Kidney capillary endothelial cell (primary cell): ENCODE data around the gene LRBA.
"Not testable (repeated sequence)": the region's sequence is repeated elsewhere in the genome, so short reads cannot be mapped to it uniquely, and the experiment has no call there.

Experiments used
- DNase-seq: peaks from one replicate; pipeline ENCODE4 v3.0.0-alpha.2; 2018; ENCODE audit warnings: low spot score

LRBA gene

DNA sequence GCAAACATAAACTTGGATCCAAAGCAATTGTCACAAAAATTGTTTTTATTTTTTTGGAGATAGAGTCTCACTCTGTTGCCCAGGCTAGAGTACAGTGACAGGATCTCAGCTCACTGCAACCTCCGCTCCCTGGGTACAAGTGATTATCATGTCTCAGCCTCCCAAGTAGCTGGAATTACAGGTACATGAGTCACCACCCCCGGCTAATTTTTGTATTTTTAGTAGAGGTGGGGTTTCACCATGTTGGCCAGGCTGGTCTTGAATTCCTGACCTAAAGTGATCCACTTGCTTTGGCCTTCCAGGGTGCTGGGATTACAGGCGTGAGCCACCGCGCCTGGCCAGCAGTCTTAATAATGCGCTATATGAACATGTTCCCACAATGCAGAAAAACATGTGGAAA is 272.2 kb downstream of the LRBA start:
- DNase-seq: not testable (repeated sequence)

DNA sequence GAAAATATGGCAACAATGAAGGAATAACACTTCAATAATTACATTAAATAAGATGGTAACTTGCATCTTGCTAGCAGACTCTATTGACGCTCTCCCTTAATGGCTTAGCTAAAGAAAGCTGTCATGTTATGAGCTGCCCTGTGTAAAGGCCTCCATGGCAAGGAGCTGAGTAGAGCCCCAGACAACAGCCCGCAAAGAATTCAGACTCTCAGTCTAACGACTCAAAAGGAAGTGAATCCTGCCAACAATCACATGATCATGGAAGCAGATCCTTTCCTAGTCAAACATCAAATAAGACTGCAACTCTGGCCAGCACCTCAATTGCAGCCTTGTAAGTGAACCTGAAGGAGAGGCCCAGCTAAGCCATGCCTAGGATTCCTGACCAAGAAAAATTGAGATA is 275.5 kb downstream of the LRBA start:
- DNase-seq: no peak

DNA sequence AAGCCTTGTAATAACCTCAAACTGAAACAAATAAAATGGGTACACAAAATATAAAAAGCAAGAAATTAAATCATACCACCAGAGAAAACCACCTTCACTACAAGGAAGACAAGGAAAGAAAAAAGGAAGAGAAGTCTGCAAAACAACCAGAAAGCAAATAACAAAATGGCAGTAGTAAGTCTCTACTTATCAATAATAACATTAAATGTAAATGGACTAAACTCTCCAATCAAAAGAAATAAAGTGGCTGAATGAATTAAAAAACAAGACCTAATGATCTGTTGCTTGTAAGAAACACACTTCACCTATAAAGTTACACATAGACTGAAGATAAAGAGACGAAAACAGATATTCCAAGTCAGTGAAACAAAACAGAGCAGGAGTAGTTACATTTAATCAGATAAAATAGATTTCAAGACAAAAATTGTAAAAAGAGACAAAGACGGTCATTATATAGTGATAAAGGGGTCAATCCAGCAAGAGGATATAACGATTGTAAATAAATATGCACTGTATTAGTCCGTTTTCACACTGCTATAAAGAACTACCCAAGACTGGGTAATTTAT is 289.0 kb downstream of the LRBA start:
- no peak for DNase-seq

DNA sequence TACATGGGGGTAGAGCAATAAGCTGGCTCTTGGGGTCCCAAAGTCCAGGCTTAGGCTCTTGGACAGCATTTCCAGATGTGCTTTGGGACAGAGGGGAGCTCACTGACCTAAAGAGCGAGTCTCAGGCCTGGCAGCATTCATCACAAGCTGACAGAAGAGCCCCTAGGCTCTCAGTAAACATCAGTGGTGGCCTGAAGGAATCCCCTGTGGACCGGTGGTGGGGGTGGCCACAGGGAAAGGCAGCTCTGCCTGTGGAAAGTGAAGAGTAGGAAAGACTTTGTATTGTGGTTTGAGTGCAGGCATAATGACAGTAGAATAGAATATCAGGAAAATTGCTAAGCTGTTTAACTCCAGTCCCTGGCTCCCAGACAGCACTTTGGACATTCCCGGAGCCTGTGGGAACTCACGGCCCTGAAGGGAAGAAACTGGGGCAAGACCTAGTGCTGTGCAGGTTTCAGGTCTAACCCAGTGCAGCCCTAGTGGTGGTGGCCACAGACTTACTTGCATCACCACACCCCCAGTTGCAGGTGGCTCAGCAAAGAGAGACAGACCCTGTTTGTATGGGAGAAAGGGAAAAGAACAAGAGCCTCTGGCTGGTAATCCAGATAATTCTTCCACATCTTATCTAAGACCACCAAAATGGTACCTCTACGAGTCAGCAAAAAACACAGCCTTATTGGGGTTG is 291.2 kb downstream of the LRBA start:
- DNase-seq: no peak

DNA sequence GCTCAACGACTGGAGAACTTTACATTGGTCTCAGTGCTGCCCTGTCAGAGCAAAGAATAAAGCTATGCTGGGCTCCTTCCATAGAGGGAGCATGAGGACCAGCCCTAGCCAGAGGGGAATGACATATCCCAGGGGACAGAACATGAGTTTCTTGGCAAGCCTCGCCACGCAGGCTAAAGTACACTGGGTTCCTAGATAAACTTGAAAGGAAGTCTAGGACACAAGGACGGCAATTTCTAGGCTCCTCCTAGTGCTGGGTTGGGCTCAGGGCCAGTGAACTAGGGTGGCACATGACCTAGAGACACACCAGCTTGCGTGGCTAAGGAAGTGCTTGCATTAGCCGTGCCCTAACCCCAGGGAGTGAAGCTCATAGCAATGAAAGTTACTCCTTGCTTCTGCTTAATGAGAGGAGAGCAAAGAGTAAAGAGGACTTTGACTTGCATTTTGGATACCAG is 292.1 kb downstream of the LRBA start:
- no peak for DNase-seq

DNA sequence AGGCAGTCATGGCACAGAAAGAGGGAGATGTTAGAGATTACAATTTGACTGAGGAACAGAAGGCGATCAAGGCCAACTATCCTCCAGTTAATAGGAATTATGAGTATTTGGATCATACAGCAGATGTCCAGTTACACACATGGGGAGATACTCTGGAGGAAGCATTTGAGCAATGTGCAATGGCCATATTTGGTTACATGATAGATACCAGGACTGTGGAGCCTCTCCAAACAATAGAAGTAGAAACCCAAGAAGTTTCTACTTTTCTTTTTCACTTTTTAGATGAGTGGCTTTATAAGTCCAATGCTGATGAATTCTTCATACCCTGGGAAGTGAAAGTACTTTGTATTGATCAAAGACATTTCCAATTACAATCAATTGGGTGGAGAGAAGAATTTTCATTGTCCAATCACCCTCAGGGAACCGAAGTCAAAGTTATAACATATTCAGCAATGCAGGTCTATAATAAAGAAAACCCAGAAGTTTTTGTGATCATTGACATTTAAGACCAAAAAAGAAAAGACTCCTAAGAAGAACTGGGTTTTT is 294.0 kb downstream of the LRBA start:
- no peak for DNase-seq

DNA sequence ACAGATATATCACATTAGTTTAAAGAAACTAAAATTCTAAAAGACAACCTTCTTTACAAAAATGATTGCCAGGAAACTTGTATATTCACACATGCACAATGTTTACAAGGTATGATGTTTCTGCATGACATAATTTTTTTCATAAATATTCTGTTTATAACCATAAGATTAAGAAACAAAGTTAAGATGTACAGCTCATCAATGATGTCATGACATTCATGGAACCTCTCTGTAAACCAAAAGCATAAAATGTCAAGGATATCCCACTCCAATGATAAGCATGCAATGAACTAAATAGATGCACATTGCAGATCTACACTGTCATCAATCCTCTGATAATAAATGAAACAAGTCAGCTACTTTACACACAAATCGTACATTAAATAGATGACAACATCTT is 297.1 kb downstream of the LRBA start:
- no peak for DNase-seq

DNA sequence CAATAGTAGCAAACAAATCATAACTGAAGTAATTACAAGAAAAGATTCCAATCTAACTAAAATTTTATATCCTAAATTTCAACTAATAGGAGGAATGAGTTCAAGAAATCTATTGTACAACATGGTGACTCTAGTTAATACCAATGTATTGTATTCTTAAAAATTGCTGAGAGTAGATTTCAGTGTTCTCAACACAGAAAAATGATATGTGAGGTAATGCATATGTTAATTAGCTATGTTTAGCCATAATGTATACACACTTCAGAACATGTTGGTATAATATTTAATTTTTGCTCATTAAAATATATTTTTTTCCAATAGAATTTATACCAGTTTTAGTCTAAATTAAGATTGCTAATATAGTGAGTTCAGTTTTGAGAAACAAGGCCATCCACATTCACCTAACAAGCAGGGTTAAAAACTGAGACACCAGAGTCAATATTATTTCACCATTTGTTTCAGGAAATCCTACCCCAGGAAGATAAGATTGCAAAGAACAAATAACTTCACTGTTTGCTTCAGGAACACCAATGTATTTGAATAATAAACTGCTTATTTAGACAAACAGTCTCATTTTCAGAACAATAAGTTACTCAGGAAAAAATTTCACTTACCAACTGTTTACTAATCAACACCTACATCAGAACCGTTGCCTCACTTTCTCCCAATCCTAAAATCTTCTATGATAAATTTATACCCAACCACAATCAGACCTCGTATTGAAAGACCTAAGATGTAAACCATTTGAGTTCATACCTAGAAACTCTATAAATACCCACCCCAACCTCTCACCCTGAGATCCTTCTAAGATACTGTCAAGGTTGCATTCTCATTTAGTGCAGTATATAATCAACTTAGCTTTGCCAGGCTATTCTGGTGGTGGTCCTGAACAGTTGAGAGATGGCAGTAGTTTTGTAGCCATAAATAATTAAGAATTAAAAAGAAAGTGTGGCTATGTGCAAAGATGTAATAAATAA is 300.3 kb downstream of the LRBA start:
- no peak for DNase-seq

DNA sequence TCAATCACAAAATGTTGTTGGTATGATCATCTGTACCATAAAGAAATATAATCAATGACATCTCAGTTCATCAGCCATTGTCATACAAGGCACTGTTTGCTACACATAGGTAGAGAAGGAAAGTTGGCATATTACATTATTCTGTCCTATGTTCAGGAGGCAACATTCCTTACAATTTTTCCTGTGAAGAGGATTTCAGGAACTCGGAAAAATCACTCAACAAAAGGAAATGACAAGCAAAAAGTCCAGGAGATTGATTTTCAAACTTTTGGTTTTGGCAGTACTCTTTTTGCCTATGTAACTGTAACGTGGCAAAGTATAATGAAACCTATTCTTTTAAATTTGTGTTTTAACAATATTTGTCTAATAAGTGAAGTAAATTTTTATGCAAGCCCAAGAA is 301.8 kb downstream of the LRBA start:
- DNase-seq: no peak

DNA sequence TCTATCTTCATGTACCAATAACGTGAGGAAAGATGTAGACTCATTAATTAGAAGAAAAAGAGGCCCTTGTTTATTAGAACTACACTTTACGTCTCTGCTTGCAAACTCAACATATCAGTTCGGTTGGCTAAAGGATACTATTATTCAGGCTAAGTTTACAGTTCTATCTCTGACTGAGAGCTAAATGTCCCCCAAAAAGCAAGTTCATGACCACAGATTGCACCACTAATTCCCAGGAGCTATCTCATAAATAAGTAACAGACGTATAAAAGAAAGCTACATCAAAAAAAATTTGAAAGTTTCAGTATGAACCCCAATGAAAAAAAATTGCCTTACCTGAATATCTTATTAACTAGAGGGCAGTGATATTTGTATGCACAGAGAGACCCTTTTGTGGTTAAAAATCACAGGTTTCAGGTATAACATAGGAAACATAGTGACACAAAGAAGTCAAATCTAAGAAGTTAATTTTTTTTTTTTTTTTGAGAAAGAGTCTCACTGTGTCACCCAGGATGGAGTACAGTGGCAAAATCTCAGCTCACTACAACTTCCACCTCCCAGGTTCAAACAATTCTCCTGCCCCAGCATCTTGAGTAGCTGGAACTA is 304.2 kb downstream of the LRBA start:
- DNase-seq: no peak

DNA sequence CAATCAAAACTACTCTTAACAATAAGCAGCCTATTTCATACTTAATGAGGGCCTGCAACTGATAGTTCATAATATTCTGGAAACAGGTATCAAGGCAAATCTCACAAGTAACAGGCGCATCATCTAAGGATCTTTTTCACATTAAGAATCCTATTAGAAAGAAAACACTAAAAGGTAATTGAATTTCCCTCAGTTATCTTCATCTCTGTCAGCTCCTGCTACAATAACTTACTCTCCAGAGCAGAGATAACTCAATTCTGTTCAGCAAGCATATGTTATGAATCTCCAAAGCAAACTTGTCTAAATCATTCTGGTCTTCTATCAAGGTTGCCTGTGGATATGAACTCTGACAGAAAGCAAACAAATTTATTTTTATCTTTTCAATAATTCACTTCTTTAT is 307.1 kb downstream of the LRBA start:
- no peak for DNase-seq

DNA sequence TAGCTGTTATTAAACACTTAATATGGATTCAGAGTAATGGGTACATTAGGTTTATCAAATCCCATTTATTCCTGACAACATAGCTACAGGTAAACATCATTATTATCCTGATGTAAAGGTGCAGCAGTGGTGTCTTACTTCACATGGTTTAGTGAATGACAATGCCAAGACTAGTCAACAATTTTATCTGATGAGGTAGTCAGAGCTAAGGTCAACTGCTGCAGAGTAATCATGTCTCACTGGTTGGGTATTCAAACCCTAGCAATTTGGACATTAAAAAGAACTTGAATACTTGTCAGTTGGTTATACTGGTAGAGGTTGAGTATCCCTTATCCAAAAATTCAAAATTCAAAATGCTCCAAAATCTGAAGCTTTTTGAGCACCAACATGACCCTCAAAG is 315.5 kb downstream of the LRBA start:
- no peak for DNase-seq

DNA sequence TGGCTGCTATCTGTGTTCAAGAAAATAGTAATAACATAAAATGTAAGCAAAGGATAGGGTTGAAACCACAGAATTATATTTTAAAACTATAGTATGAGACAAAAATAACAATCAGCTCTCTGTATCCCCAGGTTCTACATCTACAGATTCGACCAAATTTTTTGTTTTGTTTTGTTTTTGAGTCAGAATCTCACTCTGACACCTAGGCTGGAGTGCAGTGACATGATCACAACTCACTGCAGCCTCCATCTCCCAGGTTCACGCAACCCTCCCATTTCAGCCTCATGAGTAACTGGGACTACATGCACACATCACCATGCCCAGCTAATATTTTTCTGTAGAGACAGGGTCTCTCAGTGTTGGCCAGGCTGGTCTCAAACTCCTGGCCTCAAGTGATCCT is 319.9 kb downstream of the LRBA start:
- no peak for DNase-seq

DNA sequence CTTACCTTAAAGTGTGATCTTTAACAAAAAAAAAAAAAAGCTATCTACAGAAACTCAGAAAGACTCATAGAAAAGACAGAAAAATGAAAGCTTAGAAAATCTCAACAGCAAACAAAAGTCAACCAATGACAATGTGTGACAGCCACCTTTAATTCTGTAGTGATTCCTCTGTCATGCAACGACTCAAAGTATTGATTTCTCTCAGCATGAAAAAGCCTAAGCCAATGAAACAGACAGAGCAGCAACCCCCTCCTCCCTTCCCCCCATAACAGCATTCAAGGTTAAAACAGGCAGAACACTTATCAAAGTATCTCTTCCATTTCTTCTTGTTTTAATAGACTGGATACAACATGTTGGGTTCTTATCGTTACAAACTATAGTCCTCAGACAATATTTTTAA is 320.6 kb downstream of the LRBA start:
- no peak for DNase-seq

DNA sequence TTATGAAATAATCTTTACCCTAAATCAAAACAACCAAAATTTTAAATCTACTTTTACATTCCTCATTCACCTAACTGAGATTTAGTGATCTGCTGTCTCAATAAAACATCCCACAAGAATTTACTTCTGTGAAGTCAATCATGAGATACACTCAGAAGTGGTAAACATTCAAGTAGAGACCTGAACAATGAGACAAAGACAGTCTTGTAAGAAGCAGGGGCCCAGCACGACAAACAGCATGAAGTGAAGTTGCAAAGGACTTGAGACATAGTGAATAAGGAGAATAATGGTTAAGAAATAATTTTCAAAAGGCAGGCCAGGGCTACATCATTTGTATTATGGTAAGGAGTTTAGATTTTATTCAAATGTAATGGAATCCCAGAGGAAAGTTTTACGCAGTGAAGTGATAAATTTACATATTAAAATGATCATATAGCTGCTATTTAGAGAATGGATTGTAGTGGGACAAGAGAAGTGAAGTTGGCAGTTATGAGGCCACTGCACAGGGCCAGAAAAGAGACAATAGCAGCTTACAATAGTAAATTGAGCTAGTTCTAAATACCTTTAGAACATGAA is 331.2 kb downstream of the LRBA start:
- no peak for DNase-seq

DNA sequence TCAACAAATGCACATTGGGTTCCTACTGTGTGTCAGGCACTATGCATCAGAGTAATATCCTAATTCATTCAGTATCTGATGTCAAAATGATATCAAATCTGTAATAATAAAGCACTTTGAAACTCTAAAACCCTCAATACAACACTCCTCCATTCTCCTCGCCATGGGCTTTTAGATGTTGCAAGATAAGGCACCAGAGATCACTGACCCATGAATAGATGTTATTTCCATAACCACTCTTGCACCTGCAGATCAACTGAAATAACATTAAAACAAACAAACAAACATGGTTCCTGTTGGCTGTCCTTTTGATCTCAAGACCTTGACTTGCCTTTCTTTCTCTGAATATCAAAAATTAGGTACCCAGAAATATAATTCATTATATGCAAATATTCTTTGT is 333.0 kb downstream of the LRBA start:
- no peak for DNase-seq

DNA sequence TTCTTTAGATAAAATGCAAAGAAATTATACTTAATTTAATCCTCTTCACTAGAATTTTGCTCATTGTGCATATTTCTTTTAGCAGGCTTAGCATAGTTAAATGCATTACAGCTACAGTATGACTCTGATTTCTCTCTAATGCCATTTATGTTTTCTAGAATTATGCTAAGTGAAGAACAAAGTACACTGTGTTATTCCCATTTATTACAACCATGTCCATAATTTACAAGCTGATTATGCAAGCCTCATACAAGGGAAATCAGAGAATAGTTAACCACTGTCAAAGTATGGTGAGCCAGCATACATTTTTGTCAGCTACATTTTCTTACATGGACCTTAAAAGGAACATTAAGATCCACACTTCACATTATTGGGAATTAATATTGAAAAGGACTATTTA is 334.0 kb downstream of the LRBA start:
- DNase-seq: no peak

DNA sequence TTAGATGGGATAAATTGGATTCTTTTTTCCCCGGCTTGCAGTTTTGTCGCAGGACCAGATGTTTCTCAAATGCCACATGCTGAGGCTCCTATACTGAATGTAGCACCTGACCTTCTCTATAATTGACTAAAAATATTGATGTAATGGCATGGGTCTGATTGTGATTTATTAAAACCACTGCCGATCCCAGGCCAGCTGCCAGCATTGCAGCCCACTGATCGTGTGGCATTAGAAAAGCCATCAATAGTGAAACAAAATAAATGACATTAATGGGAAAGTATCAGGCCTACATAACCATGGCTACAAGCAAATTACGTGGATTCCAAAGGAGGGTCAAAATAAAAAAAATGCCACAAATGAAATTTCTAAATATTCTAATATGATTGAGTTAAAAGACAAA is 334.4 kb downstream of the LRBA start:
- DNase-seq: no peak

DNA sequence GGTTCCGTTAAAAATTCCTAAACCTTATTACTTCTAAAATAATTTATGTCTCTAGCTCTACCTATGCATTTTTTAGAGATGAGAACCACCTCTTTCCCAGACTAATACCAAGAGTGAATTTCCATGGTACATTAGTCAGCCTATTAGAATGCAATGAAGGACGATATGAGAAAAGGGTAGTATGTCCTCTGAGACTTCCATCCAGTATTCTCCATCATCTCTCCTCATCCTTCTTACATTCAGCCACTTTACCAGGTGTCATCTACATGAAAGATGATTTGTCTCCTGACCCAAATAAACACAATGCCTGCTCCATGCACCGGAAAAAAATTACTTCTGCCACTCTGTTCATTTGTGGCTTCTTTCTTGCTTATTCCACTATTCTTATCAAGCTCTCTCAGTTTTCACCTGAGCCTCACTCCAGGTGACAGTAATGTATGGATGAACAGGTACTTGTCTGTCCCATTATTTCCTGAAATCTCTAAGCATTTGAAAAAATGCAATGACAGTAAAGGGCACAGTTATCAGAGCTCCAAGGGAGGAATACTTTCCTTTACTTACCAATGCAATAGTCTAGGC is 335.2 kb downstream of the LRBA start:
- no peak for DNase-seq

DNA sequence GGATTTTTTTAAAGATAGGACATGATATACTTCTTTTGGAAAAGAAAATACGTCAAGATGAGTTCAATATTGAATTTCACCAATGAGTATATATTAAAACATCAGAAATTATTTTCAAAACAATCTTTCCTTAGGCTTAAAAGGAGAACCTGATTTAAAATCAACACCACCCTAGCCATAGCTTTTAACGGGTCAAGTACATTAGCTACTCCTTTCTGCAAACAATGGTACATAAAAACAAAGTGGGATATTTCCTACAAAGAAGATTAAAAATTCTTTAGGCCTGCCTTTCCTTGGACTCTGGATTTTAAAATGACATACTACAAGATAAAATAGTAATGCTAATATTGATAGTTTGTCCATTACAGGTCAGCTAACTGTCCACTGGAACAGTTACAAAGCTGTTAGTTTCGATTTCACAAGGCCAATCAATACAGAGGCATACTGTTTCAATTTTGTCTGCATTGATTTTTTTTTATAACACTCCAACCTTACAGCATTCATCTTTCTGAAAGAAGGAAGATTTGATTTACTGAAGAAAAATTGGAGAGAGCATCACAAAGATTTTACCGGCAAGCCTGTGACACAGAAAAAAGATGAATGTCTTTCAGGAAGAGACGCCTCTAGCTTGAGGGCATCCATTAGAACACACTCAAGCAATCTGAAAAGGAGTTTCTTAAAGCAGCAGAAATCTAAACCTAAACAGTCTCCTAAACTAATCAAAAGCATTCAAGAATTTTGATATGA is 335.9 kb downstream of the LRBA start:
- DNase-seq: no peak

DNA sequence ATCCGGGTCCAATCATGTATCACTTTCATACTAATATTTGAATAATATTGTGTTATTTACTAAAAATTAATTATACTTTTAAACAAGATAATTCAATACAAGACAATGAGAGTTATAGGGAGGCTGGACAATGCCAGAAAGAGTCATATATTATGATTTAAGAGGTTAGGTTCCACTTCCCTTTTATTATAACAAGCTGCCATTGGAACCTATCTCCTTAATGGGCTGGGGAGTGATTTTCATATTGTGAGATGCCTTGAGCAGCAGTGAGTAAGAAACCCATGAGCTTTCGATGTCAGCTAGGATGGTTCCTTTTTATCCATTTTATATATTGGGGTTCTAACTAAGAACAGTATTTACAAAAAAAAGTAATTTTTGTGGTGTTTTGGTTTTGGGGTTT is 341.3 kb downstream of the LRBA start:
- no peak for DNase-seq
